ENCODE results near the gene CCDC80.

CCDC80 gene

DNA sequence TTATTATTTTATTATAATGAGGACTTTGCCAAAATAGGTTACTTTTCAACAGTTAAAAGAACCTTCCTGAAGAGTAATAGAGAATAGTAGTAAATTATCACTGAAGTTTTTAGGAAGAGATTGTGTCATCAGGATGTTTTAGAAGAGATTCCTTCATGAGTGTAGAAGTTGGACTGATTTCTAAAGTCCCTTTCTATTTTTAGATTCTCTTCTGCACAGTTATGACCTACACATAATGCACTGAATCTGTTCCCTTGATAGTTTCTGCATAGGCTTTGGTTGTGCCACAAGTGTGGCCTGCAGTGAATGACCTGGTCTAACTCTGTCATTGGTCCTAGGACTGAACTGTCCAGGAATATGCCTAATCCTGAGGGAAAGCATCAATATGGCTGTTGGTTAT is 55.2 kb downstream of the CCDC80 start:
- H3K27ac ChIP-seq: no peak overlapping the region
- TF ChIP-seq, protein P1, sequence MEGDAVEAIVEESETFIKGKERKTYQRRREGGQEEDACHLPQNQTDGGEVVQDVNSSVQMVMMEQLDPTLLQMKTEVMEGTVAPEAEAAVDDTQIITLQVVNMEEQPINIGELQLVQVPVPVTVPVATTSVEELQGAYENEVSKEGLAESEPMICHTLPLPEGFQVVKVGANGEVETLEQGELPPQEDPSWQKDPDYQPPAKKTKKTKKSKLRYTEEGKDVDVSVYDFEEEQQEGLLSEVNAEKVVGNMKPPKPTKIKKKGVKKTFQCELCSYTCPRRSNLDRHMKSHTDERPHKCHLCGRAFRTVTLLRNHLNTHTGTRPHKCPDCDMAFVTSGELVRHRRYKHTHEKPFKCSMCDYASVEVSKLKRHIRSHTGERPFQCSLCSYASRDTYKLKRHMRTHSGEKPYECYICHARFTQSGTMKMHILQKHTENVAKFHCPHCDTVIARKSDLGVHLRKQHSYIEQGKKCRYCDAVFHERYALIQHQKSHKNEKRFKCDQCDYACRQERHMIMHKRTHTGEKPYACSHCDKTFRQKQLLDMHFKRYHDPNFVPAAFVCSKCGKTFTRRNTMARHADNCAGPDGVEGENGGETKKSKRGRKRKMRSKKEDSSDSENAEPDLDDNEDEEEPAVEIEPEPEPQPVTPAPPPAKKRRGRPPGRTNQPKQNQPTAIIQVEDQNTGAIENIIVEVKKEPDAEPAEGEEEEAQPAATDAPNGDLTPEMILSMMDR (conservative IDR thresholded peaks at IDR 0.05): no peak

DNA sequence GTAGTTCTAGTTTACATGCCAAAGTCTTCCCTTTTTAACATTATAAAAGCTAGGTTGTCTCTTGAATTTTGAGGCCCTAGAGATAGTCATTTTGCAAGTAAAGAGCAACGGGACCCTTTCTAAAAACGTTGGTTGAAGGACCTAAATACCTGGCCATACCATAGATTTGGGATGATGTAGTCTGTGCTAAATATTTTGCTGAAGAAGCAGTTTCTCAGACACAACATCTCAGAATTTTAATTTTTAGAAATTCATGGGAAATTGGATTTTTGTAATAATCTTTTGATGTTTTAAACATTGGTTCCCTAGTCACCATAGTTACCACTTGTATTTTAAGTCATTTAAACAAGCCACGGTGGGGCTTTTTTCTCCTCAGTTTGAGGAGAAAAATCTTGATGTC is 57.8 kb downstream of the CCDC80 start:
- TF ChIP-seq, protein P1 (conservative IDR thresholded peaks at IDR 0.05): no peak
- H3K27ac ChIP-seq: no peak overlapping the region

DNA sequence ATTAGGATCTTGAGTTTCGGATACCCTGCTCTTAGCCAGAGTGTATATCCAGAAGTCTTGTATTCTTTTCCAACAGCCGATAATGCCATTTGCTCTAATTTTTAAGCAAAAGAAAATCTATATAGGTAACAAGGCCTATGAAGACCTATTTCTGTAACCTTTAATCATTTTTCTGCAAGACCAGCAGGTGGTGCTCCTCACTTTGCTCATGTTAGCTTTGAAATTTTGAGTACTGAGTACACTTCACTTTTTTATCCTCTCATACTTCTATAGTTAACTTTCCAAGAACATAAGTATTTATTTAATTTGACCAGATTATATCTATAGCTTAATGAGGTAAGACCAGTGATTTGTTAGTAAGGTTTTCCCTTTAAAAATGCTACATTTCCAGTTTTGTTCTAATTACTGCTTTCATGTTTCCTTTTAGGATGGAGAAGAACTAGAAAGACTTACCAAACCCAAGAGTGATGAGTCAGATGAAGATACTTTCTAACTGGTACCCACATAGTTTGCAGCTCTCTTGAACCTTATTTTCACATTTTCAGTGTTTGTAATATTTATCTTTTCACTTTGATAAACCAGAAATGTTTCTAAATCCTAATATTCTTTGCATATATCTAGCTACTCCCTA is 58.6 kb downstream of the CCDC80 start:
- H3K27ac ChIP-seq: no peak overlapping the region
- TF ChIP-seq, protein P1 (conservative IDR thresholded peaks at IDR 0.05): peak; percentile 83

DNA sequence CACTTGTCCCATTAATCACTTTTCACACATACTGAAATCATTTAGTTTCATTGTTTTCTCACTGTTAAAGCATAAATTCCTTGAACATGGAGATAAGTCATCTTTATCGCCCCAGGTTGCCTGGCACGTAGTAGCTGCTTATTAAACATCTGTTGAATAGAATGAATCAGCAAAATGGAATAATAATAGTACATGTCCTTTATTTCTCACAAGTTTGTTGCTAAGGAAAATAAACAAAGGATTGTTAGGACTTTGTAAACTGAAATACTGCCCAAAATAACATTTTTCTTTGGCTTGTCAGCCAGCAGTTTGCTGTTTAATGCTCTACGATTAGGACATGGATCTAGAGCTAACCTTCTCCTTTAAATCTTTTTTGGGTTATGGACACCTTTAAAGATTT is 61.2 kb downstream of the CCDC80 start:
- TF ChIP-seq, protein P1 (conservative IDR thresholded peaks at IDR 0.05): no peak
- no peak overlapping the region for H3K27ac ChIP-seq

DNA sequence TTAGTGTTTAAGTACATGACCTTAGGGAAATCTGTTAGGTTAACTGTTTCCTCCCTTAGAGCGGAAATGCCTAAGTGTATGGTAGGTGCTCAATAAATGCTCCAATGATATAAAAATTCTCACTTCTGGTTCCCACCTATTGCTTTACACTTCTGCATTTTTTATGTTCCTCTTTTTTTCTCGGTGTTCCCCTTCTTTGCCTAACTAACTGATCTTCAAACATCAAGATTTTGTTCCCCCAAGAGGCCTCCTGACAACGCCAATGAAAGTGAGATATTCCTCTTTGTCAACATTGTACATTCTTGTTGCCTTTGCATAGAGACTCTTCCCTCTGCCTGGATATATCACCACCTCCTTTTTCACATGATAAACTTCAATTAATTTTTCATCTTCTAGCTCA is 61.7 kb downstream of the CCDC80 start:
- TF ChIP-seq, protein P1 (conservative IDR thresholded peaks at IDR 0.05): no peak
- H3K27ac ChIP-seq: no peak overlapping the region

DNA sequence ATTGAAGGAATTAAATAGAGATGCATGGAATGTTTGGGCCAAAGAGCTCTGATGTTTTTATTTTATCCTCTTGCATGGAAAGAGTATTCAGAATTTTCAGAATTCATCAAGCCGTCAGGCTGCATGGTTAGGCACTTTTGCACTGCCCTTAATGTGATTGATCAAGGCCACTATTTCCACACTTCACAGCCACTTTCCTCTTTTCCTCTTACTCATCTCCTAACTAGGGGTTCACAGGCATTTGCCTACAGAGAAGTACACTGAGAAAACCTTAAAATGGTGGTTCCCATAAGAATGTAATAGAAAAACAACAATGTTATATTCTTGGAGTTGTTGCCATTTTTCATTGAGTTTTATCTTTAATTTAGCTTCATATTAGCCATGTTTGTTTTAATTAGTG is 68.2 kb downstream of the CCDC80 start:
- TF ChIP-seq, protein P1 (conservative IDR thresholded peaks at IDR 0.05): no peak
- no peak overlapping the region for H3K27ac ChIP-seq

DNA sequence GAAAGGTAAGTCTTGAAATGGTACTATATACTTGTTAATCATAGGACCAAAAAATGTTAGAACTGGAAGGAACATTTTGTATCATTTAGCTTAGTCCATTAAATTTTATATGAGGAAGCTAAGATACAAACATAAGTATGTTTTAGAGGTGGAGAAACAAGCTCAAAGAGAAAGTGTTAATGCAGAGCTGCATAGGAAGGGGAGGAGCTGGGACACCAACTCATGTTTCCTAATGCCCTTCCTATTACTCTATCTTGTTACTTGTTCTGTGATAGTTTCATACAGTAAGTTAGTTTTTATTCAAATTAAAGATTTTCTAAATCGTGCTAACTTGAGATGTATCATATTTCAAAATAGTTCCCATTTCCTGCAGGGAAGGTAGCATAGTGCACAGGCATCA is 71.7 kb downstream of the CCDC80 start:
- H3K27ac ChIP-seq: no peak overlapping the region
- TF ChIP-seq, protein P1 (conservative IDR thresholded peaks at IDR 0.05): no peak
